Fibroblast of skin of abdomen (primary cell): Measurements from ENCODE around the gene ZDHHC13. TPM values are rescaled to one million over a fixed set of nuclear protein-coding genes. Genes with fewer than 3 reads are reported as not detected.

Experiments
- DNase-seq: peaks from one replicate; pipeline ENCODE4 v3.0.0-alpha.2; 2013
- polyA plus RNA-seq, 2 experiments: library from polyadenylated mRNA; unstranded; fragments of 120-200 nt; gene quantifications; one replicate each; pipeline ENCODE4 v1.2.1, GENCODE V29; 2013; ENCODE audit not compliant: insufficient read length in 2 of 2

ZDHHC13 gene, protein sequence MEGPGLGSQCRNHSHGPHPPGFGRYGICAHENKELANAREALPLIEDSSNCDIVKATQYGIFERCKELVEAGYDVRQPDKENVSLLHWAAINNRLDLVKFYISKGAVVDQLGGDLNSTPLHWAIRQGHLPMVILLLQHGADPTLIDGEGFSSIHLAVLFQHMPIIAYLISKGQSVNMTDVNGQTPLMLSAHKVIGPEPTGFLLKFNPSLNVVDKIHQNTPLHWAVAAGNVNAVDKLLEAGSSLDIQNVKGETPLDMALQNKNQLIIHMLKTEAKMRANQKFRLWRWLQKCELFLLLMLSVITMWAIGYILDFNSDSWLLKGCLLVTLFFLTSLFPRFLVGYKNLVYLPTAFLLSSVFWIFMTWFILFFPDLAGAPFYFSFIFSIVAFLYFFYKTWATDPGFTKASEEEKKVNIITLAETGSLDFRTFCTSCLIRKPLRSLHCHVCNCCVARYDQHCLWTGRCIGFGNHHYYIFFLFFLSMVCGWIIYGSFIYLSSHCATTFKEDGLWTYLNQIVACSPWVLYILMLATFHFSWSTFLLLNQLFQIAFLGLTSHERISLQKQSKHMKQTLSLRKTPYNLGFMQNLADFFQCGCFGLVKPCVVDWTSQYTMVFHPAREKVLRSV
- polyA plus RNA-seq (2013, experiment 1 of 2; ENCODE audit: insufficient read length), result 9.9 TPM
- polyA plus RNA-seq (2013, experiment 2 of 2; ENCODE audit: insufficient read length), result 10.0 TPM

DNA sequence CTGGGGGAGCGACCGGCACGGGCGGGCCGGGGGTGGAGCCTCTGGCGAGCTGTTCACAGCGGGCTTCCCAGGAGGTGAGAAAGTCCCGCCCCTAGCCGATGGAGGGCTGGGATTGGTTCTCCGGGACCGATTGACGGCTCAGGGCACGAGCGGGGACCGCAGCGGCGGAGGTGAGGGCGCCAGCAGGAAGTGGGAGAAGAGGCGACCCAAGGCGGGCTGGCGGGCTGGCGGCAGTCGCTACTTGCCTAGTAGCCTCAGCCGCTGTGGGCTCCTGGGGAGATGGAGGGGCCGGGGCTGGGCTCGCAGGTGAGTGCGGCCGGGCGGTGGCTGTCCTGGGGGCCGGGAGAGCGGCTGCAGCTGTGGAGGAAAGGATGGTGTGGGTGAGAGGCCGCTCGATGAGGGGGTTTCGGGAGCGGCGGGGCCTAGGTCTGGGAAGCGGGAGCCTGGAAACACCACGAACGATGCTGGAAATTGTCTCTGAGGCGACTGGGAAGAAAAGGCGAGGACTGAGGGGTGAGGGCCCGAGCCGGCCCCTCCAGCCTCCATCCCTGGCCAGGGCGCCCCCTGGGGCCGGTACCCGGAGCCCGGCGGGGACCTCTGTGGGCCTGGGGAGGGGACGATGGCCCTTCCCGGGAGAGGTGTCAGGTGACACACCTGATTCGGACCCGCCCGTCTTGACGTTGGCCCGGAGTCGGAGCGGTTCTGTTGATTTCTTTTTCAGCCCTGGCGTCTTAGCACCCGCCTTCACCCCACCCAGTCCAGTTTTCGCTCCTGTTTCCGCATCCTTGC, at the start of gene ZDHHC13:
TSS of gene ZDHHC13 (plus strand) at position 198 of the 789 bp plus-strand sequence. CDS start at position 280, 82 bp downstream.
- DNase-seq, result peak; percentile 87

GRCh38 chr11:19071255-19071654, 45.7 kb upstream of the ZDHHC13 start:
- peak; percentile 86 for DNase-seq

- no peak for DNase-seq
These were observed 44.5 kb upstream of the ZDHHC13 start for GRCh38 chr11:19072464-19072863.

GRCh38 chr11:19073454-19074415, 43.2 kb upstream of the ZDHHC13 start:
- no peak for DNase-seq

- DNase-seq, result no peak
These were observed 41.3 kb upstream of the ZDHHC13 start for GRCh38 chr11:19075636-19076035.

- peak; percentile 28 for DNase-seq
These were observed 40.0 kb upstream of the ZDHHC13 start for GRCh38 chr11:19076744-19077589.

GRCh38 chr11:19077965-19078364, 39.0 kb upstream of the ZDHHC13 start:
- no peak for DNase-seq

- DNase-seq, result peak; percentile 89
These were observed 37.1 kb upstream of the ZDHHC13 start for GRCh38 chr11:19079643-19080440.

GRCh38 chr11:19080579-19080993, 36.4 kb upstream of the ZDHHC13 start:
- DNase-seq, result peak; percentile 60

DNA sequence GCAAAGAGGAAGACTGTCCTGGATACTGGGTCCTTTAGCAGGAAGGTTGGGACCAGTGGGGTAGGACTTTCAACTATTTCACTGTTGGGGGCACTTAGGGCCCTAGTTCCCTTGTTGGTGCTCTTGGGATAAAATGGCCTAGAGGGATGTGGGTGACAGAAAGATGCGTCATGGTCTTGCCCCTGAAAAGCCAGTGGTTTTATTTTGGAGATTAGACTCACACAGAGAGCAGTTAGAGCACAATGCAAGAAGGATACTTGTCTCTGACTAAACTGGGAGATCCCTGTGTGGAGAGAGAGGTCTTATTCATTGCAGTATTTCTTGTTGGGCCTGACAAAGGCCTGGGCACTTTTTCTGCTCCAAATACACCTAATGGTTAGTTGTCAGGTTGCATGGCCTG, 33.8 kb upstream of the ZDHHC13 start:
- DNase-seq, result no peak

GRCh38 chr11:19084661-19085315, 32.2 kb upstream of the ZDHHC13 start:
- no peak for DNase-seq

GRCh38 chr11:19087658-19088057, 29.3 kb upstream of the ZDHHC13 start:
- DNase-seq, result peak; percentile 17

DNA sequence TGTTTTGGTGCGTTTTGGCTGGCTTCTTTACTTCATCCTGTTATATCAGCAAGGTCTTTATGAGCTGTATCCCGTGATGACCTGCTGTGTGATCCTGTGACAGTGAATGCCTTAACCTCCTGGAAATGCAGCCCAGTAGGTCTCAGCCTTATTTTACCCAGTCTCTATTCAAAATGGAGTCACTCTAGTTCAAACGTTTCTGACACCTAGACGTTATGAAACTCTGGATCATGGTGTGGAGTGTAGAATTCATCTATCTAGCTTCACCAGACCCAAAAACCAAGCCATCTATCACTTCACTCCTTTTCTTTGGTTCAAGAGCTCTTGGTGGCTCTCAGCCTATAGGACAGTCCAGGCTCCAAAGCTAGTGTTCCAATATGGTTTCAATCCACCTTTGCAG, 28.2 kb upstream of the ZDHHC13 start:
- no peak for DNase-seq

- no peak for DNase-seq
These were observed 27.5 kb upstream of the ZDHHC13 start for GRCh38 chr11:19089421-19089820.

DNA sequence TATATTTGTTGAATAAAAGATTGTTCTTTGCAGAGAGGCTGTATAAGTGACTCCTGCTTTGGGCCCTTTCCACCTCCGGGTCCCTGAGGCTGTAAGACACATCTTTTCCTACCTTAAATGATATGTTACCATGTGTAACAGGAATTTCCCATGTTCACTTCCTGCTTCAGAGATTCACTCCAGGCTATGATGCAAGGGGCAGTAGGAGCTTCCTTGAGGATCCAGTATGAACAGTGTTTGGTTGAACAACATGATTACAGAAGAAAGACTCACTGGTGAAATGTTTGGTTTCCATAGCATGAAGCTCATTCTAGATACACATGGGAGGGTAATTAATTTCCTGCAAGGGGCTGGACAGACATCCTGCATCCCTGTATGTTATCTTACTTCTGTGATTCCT, 25.6 kb upstream of the ZDHHC13 start:
- no peak for DNase-seq

- no peak for DNase-seq
These were observed 24.6 kb upstream of the ZDHHC13 start for GRCh38 chr11:19092342-19092741.

DNA sequence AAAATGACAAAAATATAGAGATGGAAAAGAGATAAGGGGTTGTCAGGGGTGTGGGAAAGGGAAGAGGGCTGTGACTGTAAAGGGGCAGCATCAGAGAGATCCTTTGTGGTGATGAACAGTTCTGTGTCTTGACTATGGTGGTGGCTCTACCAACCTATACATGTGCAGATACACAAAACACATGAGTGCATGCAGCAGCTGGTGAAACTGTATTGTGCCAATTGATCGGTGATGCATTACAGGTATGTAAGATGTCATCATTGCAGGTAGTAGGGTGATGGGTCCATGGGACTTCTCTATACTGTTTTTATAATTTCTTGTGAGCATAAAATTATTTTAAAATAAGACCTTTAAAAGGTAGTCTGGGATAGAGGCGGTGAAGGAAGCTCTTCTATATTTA, 24.1 kb upstream of the ZDHHC13 start:
- DNase-seq, result no peak

GRCh38 chr11:19093976-19094375, 23.0 kb upstream of the ZDHHC13 start:
- peak; percentile 6 for DNase-seq

- DNase-seq, result no peak
These were observed 22.1 kb upstream of the ZDHHC13 start for GRCh38 chr11:19094859-19095258.
